LNCAP (cell line): ENCODE data around the gene MRRF.

Experiments
- CTCF ChIP-seq: fragments of 450-650 bp; IDR thresholded peaks from 2 replicates; pipeline ENCODE4 v1.5.1; 2017; ENCODE audit warnings: mild to moderate bottlenecking

The MRRF gene

DNA sequence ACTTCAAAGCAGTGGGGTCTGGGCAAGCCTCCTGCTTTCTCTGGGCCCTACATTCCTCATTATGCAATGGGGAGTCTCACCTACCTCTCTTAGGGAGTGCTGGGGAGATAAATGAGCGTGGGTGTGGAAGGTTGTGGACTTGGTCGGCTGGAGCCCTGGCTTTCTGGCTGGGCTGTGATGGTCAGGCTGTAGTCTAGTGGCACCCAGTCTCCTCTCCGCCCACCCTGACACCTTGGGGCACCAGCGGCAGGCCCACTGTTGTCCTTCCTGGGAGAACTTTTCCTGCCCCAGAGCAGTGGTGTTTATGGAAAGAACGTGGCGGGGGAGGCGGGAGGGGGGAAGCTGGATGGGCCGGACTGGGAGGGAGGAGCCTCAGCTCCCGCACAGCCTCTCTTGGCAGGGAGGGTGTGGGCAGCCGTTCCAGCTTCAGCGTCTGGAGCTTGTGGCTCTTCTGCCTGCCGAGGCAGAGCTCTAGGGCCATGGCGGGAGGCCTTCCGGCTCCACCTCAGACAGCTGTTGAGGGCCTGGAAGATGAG is 110.3 kb downstream of the MRRF start:
- TF ChIP-seq CTCF = no peak

GRCh38 chr9:122376796-122377195 is 112.1 kb downstream of the MRRF start:
- TF ChIP-seq CTCF = no peak

GRCh38 chr9:122377241-122378164 is 112.8 kb downstream of the MRRF start:
- TF ChIP-seq CTCF = no peak

GRCh38 chr9:122378236-122378635 is 113.6 kb downstream of the MRRF start:
- no peak for TF ChIP-seq CTCF

DNA sequence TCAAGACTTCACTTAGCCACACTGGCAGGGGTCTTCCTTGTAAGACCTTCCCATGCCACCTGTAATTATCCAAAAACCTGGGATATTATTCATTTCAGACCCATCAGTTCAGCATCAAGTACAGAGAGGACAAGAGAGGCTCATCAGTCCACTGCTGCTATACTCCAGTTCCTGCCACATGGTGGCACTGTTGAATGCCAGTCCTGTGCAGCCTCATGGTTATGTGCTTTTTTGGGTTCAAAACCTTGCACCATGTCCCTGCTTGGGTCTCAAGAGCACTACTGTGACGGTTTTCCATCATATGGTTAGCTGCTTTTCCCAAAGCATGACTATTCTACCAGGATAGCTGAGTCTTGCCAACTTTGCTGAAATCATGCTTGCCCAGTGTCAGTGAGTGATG is 114.7 kb downstream of the MRRF start:
- TF ChIP-seq CTCF = peak; percentile 43; the same call in 1 of the 2 replicates

- no peak for TF ChIP-seq CTCF
Observed at GRCh38 chr9:122380293-122380692, 115.6 kb downstream of the MRRF start.
